IPS DF 4.7 (cell line): ENCODE results near the gene INF2.

Source experiments
- DNase-seq: peaks from one replicate; pipeline ENCODE4 v3.0.0-alpha.2; 2013; ENCODE audit warnings: low spot score; ENCODE audit errors: extremely low read depth

Gene INF2

GRCh38 chr14:104768437-104769323 lies 79.3 kb downstream of the INF2 start:
- DNase-seq: peak; percentile 49

GRCh38 chr14:104769324-104770071 lies 80.1 kb downstream of the INF2 start:
- DNase-seq: no peak

- no peak for DNase-seq
These were observed 80.7 kb downstream of the INF2 start for GRCh38 chr14:104770072-104770579.

GRCh38 chr14:104770851-104771272 lies 81.4 kb downstream of the INF2 start:
- DNase-seq: no peak

GRCh38 chr14:104771374-104771773 lies 82.0 kb downstream of the INF2 start:
- DNase-seq: no peak
